Upper lobe of right lung (tissue), 1 donor: ENCODE results near the gene AFF1. TPM values are rescaled to one million over a fixed set of nuclear protein-coding genes. Genes with fewer than 3 reads are reported as not detected.
A peak's percentile ranks its signal among the peaks of the same experiment; 100 is the strongest.
"Not testable (repeated sequence)": the region's sequence is repeated elsewhere in the genome, so short reads cannot be mapped to it uniquely, and the experiment has no call there.

ENCODE experiments used
- ATAC-seq: fragments of 200-7000 bp; cut with Tn5 transposase; one replicate; pipeline ENCODE4 v1.9.1; 2020; ENCODE audit warnings: mild to moderate bottlenecking, moderate library complexity
- DNase-seq: peaks from one replicate; pipeline ENCODE4 v3.0.0-alpha.2; 2020
- H3K27ac ChIP-seq: fragments of 200-600 bp; one replicate; pipeline ENCODE4 v1.8.0; 2022
- H3K27me3 ChIP-seq: fragments of 200-600 bp; one replicate; pipeline ENCODE4 v1.8.0; 2022; ENCODE audit warnings: mild to moderate bottlenecking
- H3K36me3 ChIP-seq: fragments of 200-600 bp; one replicate; pipeline ENCODE4 v1.8.0; 2022
- H3K4me1 ChIP-seq: fragments of 200-600 bp; one replicate; pipeline ENCODE4 v1.8.0; 2022
- H3K4me3 ChIP-seq: fragments of 200-600 bp; one replicate; pipeline ENCODE4 v1.8.0; 2022; ENCODE audit warnings: mild to moderate bottlenecking
- H3K9me3 ChIP-seq: fragments of 200-600 bp; one replicate; pipeline ENCODE4 v1.8.0; 2022
- CTCF ChIP-seq: fragments of 200-600 bp; IDR thresholded peaks from one replicate; pipeline ENCODE4 v1.8.0; 2022; ENCODE audit warnings: antibody characterized with exemption
- intact Hi-C: fragments of 100-400 bp; cut with DNase I; formaldehyde crosslinking; loops from one replicate; pipeline ENCODE4 v1.11.0; 2022
- total RNA-seq: library from RNA; stranded (reverse); fragmentation: NEBNext Ultra II Directional; extraction: Animal tissue kit (Norgen Biotek cat#: 25700); gene quantifications from one replicate; pipeline ENCODE4 v1.2.1, GENCODE V29; 2021
- donor health status: DM: no; HTN: yes; CAD: no; lungs with severe emphysema.

AFF1 gene
- total RNA-seq, 1 donor from 2014 or later: 103 TPM

DNA sequence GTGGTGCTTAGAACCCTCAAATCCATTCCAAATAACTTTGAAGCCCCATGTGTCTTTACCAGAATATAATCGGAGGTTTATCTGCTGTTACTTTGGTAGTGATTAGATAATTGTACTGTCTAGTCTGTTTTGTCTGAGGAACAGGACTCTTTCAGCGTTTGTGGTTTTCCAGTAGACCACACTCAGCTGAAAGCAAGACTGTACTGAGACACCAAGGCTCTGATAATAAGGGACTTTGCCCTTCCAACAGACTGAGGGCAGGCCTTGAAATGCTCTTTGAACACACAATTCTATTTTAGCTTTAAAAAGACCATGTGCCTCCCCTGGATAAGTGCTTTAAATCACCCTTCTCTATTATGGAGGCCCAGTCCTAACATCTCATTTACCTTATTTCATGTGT is 209.5 kb downstream of the AFF1 start:
- intact Hi-C loops: no loop called here
- ATAC-seq: no peak
- H3K9me3 ChIP-seq: no peaks in the 10 kb centered on the region

DNA sequence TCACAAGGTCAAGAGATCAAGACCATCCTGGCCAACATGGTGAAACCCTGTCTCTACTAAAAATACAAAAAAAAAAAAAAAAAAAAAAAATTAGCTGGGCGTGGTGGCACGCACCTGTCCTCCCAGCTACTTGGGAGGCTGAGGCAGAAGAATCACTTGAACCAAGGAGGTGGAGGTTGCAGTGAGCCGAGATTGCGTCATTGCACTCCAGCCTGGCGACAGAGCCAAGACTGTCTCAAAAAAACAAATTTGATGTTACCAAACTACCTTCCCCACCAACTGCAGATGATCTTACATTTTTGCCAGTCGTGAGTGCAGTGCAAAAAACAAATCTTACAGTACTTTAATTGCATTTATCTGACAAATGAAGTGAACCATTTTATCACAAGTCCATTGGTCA is 211.1 kb downstream of the AFF1 start:
- H3K9me3 ChIP-seq, intact Hi-C loops: not testable (repeated sequence)

More for the DNA sequence above, 209.5 kb downstream of the AFF1 start:
- Histone ChIP-seq H3K4me1 (no peaks in the 10 kb centered on the region), H3K27ac (no peak overlapping the region), H3K36me3 (peaks cover 32% of the 10 kb centered on the region), H3K4me3 (no peak overlapping the region), H3K27me3 (no peaks in the 10 kb centered on the region)
- no peak for DNase-seq
- TF ChIP-seq CTCF: no peak

DNA sequence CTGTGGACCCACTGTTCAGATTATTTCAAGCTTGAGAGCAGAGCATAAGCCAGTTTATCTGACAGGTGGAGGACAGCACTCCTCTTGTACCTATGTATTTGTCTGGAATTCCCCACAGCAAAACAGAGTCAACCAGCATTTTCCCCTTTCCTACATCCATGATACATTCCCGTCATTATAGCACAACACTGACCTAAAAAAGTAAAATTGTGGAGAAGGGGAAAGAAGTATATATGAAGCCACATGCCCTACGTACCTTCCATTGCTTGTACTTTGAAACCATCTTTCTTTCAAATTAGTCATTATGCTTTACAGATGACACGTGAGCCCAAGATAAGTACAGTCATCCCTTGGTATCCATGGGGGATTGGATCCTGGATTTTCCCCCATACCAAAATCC is 212.3 kb downstream of the AFF1 start:
- no peaks in the 10 kb centered on the region for H3K27me3 ChIP-seq
- H3K27ac ChIP-seq: no peak overlapping the region
- no peaks in the 10 kb centered on the region for H3K4me1 ChIP-seq
- intact Hi-C loops: no loop called here
- no peak for TF ChIP-seq CTCF
- H3K9me3 ChIP-seq: no peaks in the 10 kb centered on the region
- DNase-seq (no peak), ATAC-seq (no peak)
- no peak overlapping the region for H3K4me3 ChIP-seq
- peaks cover 24% of the 10 kb centered on the region for H3K36me3 ChIP-seq

More for the DNA sequence above, 211.1 kb downstream of the AFF1 start:
- H3K4me3 ChIP-seq, H3K27ac ChIP-seq, DNase-seq, H3K4me1 ChIP-seq, ATAC-seq, H3K27me3 ChIP-seq: not testable (repeated sequence)
- peaks cover 24% of the 10 kb centered on the region for H3K36me3 ChIP-seq

- H3K9me3 ChIP-seq: no peaks in the 10 kb centered on the region
- peak; percentile 96 for TF ChIP-seq CTCF
- no peaks in the 10 kb centered on the region for H3K4me1 ChIP-seq
- DNase-seq: no peak
- intact Hi-C loops: no loop called here
- H3K27ac ChIP-seq: no peak overlapping the region
- no peak overlapping the region for H3K4me3 ChIP-seq
- ATAC-seq: peak; percentile 92
- no peaks in the 10 kb centered on the region for H3K27me3 ChIP-seq
- H3K36me3 ChIP-seq: no peaks in the 10 kb centered on the region
Measured at GRCh38 chr4:87150498-87151261, 215.9 kb downstream of the AFF1 start.

DNA sequence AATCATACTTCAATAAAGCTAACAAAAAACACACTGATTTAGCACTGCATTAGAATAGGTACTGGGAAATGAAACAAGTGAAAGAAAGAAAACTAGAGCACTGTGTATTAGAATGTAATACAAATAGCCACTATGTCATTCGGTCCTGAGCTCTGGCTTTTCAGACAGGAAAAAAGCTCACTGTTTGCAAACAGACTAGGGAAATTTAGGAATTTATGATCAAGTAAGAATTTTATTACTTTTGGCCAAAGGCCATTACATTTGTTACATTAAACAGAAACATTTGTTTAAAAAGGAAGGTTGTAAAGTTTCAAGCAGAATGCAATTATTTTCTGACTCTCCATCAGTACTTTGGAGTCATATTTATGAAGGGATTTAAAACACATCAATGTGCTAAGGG is 216.9 kb downstream of the AFF1 start:
- no peaks in the 10 kb centered on the region for H3K9me3 ChIP-seq
- no peak for TF ChIP-seq CTCF
- no peak overlapping the region for H3K27ac ChIP-seq
- no peaks in the 10 kb centered on the region for H3K36me3 ChIP-seq
- no peak overlapping the region for H3K4me3 ChIP-seq
- H3K4me1 ChIP-seq: no peaks in the 10 kb centered on the region
- DNase-seq (no peak), ATAC-seq (no peak)
- no peaks in the 10 kb centered on the region for H3K27me3 ChIP-seq
- intact Hi-C loops: no loop called here

DNA sequence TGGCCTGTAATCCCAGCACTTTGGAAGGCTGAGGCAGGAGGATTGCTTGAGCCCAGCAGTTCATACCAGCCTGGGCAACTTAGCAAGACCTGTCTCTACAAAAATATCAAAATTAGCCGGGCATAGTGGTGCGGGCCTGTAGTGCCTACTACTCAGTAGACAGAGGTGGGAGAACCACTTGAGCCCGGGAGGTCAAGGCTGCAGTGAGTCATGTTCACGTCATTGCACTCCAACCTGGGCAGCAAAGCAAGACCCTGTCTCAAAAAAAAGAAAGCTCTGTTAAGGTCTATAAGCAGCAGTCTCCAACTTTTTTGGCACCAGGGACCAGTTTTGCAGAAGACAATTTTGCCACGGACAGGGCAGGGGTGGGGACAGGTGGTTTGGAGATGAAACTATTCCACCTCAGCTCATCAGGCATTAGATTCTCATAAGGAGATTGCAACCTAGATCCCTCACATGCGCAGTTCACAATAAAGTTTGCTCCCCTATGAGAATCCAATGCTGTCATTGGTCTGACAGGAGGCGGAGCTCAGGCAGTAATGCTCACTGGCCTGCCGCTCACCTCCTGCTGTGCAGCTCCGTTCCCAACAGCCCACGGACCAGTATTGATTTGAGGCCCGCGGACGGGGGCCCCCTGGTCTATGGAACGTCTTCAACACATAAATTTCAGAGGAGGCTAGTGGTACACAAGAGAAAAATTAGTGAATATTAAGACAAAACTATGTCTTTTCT is 217.7 kb downstream of the AFF1 start:
- Histone ChIP-seq H3K4me3 (no peak overlapping the region), H3K4me1 (no peaks in the 10 kb centered on the region), H3K36me3 (no peaks in the 10 kb centered on the region), H3K27ac (no peak overlapping the region), H3K9me3 (no peaks in the 10 kb centered on the region), H3K27me3 (no peaks in the 10 kb centered on the region)
- ATAC-seq (peak; percentile 13), DNase-seq (no peak)
- intact Hi-C loops: no loop called here
- TF ChIP-seq CTCF: no peak
